Activated T-helper 17 cell treated with anti-CD3 and anti-CD28 coated beads, Interleukin-2, amount 50 U/mL, for 72 hours (primary cell): ENCODE results near the gene SH3BGRL3. TPM values are rescaled to one million over a fixed set of nuclear protein-coding genes. Genes with fewer than 3 reads are reported as not detected.
"Not testable (repeated sequence)": the region's sequence is repeated elsewhere in the genome, so short reads cannot be mapped to it uniquely, and the experiment has no call there.

Source experiments
- ATAC-seq: fragments of 150-1000 bp; cut with Tn5 transposase; replicated peaks from 2 replicates; pipeline ENCODE4 v1.10.0; 2021; ENCODE audit warnings: mild to moderate bottlenecking, moderate library complexity
- H3K27ac Mint-ChIP-seq: one replicate; pipeline ENCODE4 v1.8.0; 2022; ENCODE audit warnings: mixed read lengths
- H3K27me3 Mint-ChIP-seq: one replicate; pipeline ENCODE4 v1.8.0; 2022; ENCODE audit warnings: mixed read lengths
- H3K36me3 Mint-ChIP-seq: one replicate; pipeline ENCODE4 v1.8.0; 2022; ENCODE audit warnings: low read depth, mild to moderate bottlenecking, mixed read lengths
- H3K4me1 Mint-ChIP-seq: one replicate; pipeline ENCODE4 v1.8.0; 2022; ENCODE audit warnings: mixed read lengths
- H3K4me3 Mint-ChIP-seq: one replicate; pipeline ENCODE4 v1.8.0; 2022; ENCODE audit warnings: mild to moderate bottlenecking, mixed read lengths
- H3K9me3 Mint-ChIP-seq: one replicate; pipeline ENCODE4 v1.8.0; 2022; ENCODE audit warnings: mixed read lengths
- total RNA-seq, 2 donors: library from RNA; stranded (reverse); gene quantifications; one replicate each; pipeline ENCODE4 v1.2.3, GENCODE V29; 2022

The SH3BGRL3 gene
- total RNA-seq, 2 donors from 2014 or later, result 258 to 280 TPM

DNA sequence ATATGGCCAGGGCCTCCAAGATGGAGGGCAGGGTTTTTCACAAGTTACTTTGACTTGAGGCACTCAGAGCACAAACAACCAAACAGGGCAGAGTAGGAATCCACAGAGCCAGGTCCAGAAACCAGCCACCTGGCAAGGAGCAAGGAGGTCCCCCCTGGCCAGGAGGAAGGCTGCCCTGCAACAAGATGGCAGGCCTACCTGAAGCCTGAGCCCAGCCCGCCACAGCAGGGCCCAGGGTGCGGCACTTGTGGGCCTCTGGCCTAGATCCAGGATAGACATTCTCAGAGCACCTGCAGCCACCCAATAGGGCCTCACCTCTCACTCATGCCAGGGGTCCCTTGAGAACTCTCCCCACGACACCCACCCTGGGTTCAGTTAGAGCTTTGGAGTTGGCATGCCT is 11.5 kb downstream of the SH3BGRL3 start:
- Mint-ChIP-seq H3K4me1 (peaks cover 43% of the 10 kb centered on the region), H3K36me3 (peaks cover 4% of the 10 kb centered on the region), H3K9me3 (no peaks in the 10 kb centered on the region), H3K27me3 (no peaks in the 10 kb centered on the region), H3K27ac (peak overlapping the region; percentile 98), H3K4me3 (no peak overlapping the region)
- no peak for ATAC-seq

DNA sequence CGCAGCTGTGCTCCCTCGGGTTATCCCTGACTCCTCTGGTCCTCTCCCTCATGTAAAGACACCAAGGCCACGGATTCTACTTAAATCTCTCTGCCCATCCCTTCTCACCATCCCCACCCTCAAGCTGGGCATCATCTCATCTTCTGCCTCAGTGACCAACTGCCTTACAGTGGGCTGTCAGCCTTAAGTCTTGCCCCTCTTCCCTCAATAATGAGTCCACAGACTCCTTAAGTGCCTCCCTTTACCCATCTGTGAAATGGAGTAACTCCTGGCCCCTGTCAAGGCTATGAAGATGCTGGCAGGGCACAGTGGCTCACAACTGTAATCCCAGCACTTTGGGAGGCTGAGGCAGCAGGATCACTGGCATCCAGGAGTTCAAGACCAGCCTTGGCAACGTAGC is 12.1 kb downstream of the SH3BGRL3 start:
- peak overlapping the region; percentile 98 for H3K27ac Mint-ChIP-seq

GRCh38 chr1:26292735-26293134 is 12.8 kb downstream of the SH3BGRL3 start:
- H3K27ac Mint-ChIP-seq, result peak overlapping the region; percentile 13
- ATAC-seq, H3K36me3 Mint-ChIP-seq, H3K9me3 Mint-ChIP-seq, H3K27me3 Mint-ChIP-seq, H3K4me3 Mint-ChIP-seq: not testable (repeated sequence)
- peaks cover 35% of the 10 kb centered on the region for H3K4me1 Mint-ChIP-seq

More for the DNA sequence above, 12.1 kb downstream of the SH3BGRL3 start:
- Mint-ChIP-seq H3K36me3 (peaks cover 4% of the 10 kb centered on the region), H3K4me1 (peaks cover 42% of the 10 kb centered on the region), H3K4me3 (no peak overlapping the region), H3K9me3 (no peaks in the 10 kb centered on the region), H3K27me3 (no peaks in the 10 kb centered on the region)
- no peak for ATAC-seq

GRCh38 chr1:26293911-26294463 is 14.1 kb downstream of the SH3BGRL3 start:
- Mint-ChIP-seq H3K27me3 (no peaks in the 10 kb centered on the region), H3K27ac (no peak overlapping the region), H3K4me3 (no peak overlapping the region), H3K4me1 (peaks cover 23% of the 10 kb centered on the region), H3K9me3 (no peaks in the 10 kb centered on the region), H3K36me3 (no peaks in the 10 kb centered on the region)
- ATAC-seq, result no peak

GRCh38 chr1:26295194-26296138 is 15.6 kb downstream of the SH3BGRL3 start:
- H3K9me3 Mint-ChIP-seq, result no peaks in the 10 kb centered on the region
- peak overlapping the region; percentile 1 for H3K27ac Mint-ChIP-seq
- no peaks in the 10 kb centered on the region for H3K27me3 Mint-ChIP-seq
- H3K4me3 Mint-ChIP-seq, result no peak overlapping the region
- no peak for ATAC-seq
- H3K36me3 Mint-ChIP-seq, result no peaks in the 10 kb centered on the region
- H3K4me1 Mint-ChIP-seq, result peaks cover 9% of the 10 kb centered on the region

- Mint-ChIP-seq H3K27ac (peak overlapping the region; percentile 1), H3K4me3 (no peak overlapping the region), H3K9me3 (no peaks in the 10 kb centered on the region)
These were observed 16.6 kb downstream of the SH3BGRL3 start for GRCh38 chr1:26296340-26297056.

GRCh38 chr1:26297057-26297790 is 17.3 kb downstream of the SH3BGRL3 start:
- Mint-ChIP-seq H3K36me3 (no peaks in the 10 kb centered on the region), H3K27me3 (no peaks in the 10 kb centered on the region), H3K4me1 (peaks cover 4% of the 10 kb centered on the region), H3K9me3 (no peaks in the 10 kb centered on the region), H3K27ac (no peak overlapping the region), H3K4me3 (no peak overlapping the region)
- ATAC-seq, result no peak

More at GRCh38 chr1:26296340-26297056, 16.6 kb downstream of the SH3BGRL3 start:
- Mint-ChIP-seq H3K4me1 (peaks cover 9% of the 10 kb centered on the region), H3K36me3 (no peaks in the 10 kb centered on the region), H3K27me3 (no peaks in the 10 kb centered on the region)
- no peak for ATAC-seq

GRCh38 chr1:26297791-26298124 is 17.9 kb downstream of the SH3BGRL3 start:
- Mint-ChIP-seq H3K9me3 (no peaks in the 10 kb centered on the region), H3K4me1 (peaks cover 4% of the 10 kb centered on the region), H3K36me3 (no peaks in the 10 kb centered on the region), H3K27ac (no peak overlapping the region), H3K4me3 (no peak overlapping the region), H3K27me3 (no peaks in the 10 kb centered on the region)
- no peak for ATAC-seq

- ATAC-seq, result no peak
- Mint-ChIP-seq H3K4me3 (no peak overlapping the region), H3K27me3 (no peaks in the 10 kb centered on the region), H3K36me3 (no peaks in the 10 kb centered on the region), H3K27ac (peak overlapping the region; percentile 58), H3K4me1 (peaks cover 4% of the 10 kb centered on the region), H3K9me3 (no peaks in the 10 kb centered on the region)
These were observed 20.8 kb downstream of the SH3BGRL3 start for GRCh38 chr1:26300578-26301275.

GRCh38 chr1:26302733-26303405 is 23.0 kb downstream of the SH3BGRL3 start:
- no peak overlapping the region for H3K4me3 Mint-ChIP-seq
- H3K4me1 Mint-ChIP-seq, result peaks cover 17% of the 10 kb centered on the region
- H3K36me3 Mint-ChIP-seq, result peaks cover 4% of the 10 kb centered on the region
- H3K9me3 Mint-ChIP-seq, result no peaks in the 10 kb centered on the region
- H3K27ac Mint-ChIP-seq, result no peak overlapping the region
- H3K27me3 Mint-ChIP-seq, result no peaks in the 10 kb centered on the region
- ATAC-seq, result no peak

DNA sequence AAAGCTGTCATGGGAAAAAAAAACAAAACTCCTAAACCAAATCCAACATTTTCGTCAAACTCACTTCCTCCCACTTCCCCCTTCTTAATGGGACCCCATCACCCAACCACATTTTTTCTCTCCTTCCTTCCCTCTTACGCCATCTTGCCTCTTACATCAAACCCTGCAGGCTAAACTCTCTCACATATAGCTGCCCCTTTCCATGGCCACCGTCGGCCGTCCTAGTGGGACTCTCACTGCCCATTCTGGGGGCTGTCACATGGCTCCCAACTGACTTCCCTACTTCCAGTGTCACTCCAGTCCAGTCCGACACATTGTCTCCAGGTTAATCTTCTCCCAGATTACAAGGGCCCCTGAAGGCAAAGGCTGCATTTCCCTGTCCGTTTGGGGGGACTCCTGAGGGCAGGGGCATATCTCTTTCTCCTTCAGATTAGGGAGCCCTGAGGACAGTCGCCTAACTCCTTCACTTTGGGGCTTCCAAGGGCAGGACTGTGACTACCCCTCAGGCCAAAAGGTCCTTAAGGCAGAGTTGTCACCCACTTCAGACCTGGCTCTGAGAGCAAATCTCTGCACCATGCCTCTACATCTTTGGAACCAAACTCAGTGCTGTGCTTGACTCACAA is 25.9 kb downstream of the SH3BGRL3 start:
- ATAC-seq, result no peak
- peaks cover 4% of the 10 kb centered on the region for H3K36me3 Mint-ChIP-seq
- H3K27me3 Mint-ChIP-seq, result no peaks in the 10 kb centered on the region
- H3K27ac Mint-ChIP-seq, result peak overlapping the region; percentile 95
- H3K9me3 Mint-ChIP-seq, result no peaks in the 10 kb centered on the region
- peak overlapping the region; percentile 99 for H3K4me3 Mint-ChIP-seq
- H3K4me1 Mint-ChIP-seq, result peaks cover 21% of the 10 kb centered on the region

- Mint-ChIP-seq H3K27ac (peak within 1 kb of the TSS; percentile 95), H3K36me3 (peaks cover 4% of the 10 kb centered on the region), H3K9me3 (no peaks in the 10 kb centered on the region), H3K27me3 (no peaks in the 10 kb centered on the region), H3K4me3 (peak within 1 kb of the TSS; percentile 99), H3K4me1 (peaks cover 21% of the 10 kb centered on the region)
- peak; percentile 90 for ATAC-seq
These were observed 26.7 kb downstream of the SH3BGRL3 start, which contains the start of gene UBXN11 for GRCh38 chr1:26306290-26307229. Gene UBXN11 (minus strand): TSS chr1:26306636. CDS start chr1:26302883, 3,753 bp downstream.
